ENCODE data around the gene PPP2R2D.
"Not testable (repeated sequence)": the region's sequence is repeated elsewhere in the genome, so short reads cannot be mapped to it uniquely, and the experiment has no call there.

The PPP2R2D gene

DNA sequence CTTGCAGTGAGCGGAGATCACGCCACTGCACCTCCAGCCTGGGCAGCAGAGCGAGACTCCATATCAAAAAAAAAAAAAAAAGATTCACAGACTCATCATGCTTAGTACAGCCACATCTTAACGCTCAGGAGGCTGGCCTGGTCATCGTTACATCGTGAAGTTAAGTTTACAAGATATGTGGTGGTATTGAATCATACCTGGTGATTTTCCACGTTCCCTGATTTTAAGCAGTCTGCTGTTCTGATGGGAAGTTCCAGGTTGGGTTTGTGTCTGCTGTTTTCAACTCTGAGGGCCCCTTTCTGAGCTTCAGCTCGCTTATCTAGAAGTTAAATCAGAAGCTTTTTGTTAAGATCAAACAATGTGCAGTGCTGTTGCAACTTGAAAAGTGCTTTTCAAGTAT, 6.9 kb downstream of the PPP2R2D start:
- DNase-seq (ENCODE audit: low read depth in 2 of 2): no peak

DNA sequence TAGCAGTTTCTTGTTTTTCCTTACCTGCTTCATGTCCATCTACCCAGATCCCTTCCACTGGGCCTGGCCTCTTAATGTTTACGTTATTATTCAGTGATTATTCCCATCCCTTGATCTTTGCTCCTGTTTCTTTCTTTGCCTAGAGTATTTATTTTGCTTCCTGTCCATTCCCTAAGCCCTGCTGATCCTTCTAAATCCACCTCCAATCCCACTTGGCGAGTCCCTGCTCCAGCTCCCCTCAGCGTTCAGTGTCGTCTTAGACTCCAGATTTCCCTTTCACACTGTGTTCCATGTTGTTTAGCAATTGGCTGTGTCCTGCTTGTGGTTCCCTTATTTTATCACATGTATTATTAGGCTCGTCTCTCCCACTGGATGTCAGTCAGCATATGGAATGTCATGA, 7.3 kb downstream of the PPP2R2D start:
- DNase-seq (ENCODE audit: low read depth in 2 of 2): no peak

DNA sequence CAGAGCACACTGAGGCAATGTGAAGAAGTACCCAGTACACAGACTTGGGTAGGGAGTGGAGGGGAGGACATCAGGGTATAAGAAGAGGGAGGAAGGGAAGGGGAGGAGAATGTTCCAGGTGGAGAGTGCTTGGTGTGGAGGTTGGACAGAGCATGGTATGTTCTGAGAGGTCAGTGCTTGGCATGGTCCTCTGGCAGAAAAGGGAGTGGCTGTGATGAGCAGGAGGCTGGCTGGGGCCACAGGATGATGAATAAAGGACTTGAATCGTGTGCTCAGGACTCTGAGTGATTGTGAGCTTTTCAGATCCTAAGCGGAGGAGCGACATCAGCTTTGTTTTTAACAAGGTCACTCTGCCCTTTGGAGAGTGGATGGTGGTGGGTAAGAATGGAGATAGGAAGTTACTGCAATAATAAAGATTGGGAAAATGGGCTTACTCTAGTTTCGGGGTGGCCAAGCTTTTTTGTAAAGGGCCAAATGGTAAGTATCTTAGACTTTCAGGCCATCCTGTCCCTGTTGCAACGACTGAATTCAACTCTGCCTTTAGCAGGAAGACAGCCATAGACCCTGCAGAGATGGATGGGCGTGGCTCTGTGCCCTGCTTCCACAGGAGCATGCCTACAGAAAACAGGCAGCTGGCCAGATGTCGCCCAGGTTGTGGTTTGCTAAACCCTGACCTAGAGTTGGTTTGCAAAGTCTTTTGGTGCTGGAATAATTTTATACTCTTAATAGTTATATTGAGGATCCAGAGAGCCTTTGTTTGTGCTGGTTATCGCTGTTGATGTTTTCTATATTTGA, 8.4 kb downstream of the PPP2R2D start:
- no peak for DNase-seq (ENCODE audit: low read depth in 2 of 2)

DNA sequence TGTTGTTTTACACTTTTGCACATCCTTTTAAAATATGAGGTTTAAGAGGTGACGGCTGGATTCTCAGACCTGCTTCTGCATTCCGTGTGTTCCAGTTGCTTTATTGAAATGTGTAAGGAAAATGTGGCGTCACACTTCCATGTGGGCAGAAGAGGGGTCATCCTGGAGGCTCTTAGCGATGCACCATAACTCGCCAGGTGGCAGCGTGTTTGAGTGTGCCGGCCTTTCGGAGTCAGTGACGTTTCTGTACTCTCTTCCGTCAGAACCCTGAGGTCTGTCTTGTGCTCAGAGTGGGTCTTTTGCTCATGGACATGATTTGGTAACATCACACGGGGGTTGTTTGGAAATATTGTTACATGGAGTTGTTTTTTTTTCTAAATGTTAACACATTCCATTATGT, 9.1 kb downstream of the PPP2R2D start:
- DNase-seq (ENCODE audit: low read depth in 2 of 2): no peak

DNA sequence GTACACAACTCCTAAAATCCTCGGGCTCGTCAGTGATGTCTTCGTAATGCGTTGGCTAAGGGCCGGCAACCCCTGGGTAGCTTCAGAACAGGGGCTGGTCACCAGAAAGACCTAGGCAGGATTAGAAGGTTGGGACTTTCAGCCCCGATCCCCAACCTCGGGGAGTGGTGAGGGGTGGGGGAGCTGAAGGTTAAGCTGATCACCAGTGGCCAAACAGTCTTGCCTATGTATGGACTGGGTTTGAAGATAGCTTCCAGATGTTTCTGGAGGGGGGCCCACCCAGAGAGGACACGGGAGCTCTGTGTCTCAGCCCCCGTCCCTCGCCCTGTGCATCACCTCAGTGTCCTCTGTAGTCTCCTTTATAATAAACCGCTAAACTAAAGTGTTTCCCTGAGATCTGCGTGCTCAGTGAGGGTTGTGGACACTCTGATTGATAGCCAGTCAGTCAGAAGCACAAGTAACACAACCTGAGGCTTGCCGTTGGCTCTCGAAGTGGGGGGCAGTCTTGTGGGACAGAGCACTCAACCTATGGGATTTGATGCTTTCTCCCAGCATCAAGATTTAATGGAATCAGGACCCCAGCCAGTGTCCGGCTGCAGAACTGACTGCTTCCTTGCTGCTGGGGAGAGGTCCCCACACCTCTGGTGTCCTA, 10.0 kb downstream of the PPP2R2D start:
- DNase-seq (ENCODE audit: low read depth in 2 of 2): no peak

DNA sequence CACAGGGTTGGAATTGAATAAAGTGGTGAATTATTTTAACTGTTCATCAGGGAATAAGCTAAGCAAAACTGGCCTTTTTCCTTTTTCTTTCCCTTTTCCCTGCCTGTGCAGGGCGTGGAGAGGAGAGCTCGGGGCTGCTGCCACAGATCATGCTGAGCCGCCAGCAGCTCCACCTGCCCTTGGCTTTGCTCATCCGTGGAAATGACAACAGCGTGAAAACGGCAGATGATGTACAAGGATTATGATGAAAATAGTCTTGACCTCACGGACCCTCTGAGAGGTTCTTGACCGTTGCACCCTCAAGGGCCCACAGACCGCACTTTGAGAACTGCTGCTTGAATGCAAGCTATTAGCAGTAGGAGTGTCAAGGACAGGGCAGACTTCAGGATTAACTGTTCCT, 10.6 kb downstream of the PPP2R2D start:
- DNase-seq (ENCODE audit: low read depth in 2 of 2): no peak

DNA sequence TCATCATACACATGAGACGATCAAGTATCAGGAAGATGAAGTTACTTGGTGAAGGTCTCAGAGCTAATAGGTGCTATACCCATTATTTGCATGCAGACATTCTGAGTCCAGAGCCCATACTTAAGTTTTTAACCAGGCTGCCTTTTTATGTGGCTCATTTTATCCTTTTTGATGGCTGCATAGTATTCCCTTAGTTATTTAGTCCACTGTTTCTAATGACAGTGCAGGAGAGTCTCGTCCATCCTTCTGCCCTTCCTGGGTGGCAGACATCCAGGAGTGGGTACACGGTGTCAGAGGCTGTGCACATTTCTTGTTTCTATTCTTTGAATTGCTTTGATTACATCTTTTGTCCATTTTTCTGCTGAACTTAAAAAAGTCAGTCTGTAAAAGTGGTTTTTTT, 11.8 kb downstream of the PPP2R2D start:
- DNase-seq (ENCODE audit: low read depth in 2 of 2): no peak

DNA sequence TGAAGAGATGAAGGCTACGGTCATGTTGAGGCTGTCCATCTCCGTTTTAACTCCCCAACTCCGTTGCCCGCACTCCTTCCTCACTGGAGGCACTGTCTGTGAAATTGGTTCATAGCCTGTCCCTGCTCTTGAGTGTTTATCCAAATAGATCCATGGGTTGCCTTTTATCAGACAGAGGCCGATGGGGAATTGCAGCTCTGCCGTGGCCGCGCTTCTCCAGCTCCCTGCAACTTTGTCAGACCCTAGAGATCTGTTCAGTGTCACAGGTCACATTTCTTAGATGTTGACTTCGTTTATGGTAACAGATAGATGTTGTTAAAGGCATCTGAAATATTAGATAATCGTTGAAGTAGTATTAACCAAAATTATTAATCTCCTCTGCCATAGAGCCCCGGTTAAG, 14.7 kb downstream of the PPP2R2D start:
- DNase-seq (ENCODE audit: low read depth in 2 of 2): no peak

DNA sequence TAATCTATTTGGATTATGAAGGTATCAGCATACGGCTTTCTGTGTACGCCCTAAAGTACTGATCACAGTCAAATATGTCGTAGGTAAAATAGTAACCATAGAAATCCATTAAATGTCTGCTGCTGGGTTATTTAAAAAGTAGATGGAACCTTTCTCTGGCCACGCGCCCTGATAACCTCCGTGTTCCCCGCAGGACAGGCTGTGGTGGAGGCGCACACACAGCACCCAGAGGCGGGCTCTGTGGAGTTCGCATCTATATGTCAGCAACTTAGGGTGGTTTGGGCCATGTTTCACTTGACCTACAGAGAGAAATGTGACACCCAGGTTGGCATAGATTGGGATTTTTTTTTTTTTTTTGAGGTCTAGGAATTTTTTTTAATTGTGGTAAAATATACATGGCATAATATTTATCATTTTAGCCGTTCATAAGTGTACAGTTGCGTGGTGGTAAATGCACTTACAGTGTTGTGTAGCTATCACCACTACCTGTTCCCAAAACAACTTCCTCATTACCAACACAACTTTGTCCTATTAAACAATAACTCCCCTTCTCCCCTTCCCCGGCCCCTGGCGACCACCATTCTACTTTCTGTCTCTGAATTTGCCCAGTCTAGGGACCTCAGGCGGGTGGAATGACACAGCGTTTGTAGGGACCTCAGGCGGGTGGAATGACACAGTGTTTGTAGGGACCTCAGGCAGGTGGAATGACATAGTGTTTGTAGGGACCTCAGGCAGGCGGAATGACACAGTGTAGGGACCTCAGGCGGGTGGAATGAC, 15.4 kb downstream of the PPP2R2D start:
- no peak for DNase-seq (ENCODE audit: low read depth in 2 of 2)

DNA sequence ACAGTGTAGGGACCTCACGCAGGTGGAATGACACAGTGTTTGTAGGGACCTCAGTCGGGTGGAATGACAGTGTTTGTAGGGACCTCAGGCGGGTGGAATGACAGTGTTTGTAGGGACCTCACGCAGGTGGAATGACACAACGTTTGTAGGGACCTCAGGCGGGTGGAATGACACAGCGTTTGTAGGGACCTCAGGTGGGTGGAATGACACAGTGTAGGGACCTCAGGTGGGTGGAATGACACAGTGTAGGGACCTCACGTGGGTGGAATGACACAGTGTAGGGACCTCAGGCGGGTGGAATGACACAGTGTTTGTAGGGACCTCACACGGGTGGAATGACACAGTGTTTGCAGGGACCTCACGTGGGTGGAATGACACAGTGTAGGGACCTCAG, 16.0 kb downstream of the PPP2R2D start:
- DNase-seq (ENCODE audit: low read depth in 2 of 2): not testable (repeated sequence)

DNA sequence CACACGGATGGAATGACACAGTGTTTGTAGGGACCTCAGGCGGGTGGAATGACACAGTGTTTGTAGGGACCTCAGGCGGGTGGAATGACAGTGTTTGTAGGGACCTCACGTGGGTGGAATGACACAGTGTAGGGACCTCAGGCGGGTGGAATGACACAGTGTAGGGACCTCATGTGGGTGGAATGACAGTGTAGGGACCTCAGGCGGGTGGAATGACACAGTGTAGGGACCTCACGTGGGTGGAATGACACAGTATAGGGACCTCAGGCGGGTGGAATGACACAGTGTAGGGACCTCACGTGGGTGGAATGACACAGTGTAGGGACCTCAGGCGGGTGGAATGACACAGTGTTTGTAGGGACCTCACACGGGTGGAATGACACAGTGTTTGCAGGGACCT, 16.7 kb downstream of the PPP2R2D start:
- DNase-seq (ENCODE audit: low read depth in 2 of 2): not testable (repeated sequence)

DNA sequence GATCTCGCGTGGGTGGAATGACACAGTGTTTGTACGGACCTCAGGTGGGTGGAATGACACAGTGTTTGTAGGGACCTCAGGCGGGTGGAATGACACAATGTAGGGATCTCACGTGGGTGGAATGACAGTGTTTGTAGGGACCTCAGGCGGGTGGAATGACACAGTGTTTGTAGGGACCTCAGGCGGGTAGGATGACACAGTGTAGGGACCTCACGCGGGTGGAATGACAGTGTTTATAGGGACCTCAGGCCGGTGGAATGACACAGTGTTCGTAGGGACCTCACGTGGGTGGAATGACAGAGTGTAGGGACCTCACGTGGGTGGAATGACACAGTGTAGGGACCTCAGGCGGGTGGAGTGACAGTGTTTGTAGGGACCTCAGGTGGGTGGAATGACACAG, 18.7 kb downstream of the PPP2R2D start:
- not testable (repeated sequence) for DNase-seq (ENCODE audit: low read depth in 2 of 2)

DNA sequence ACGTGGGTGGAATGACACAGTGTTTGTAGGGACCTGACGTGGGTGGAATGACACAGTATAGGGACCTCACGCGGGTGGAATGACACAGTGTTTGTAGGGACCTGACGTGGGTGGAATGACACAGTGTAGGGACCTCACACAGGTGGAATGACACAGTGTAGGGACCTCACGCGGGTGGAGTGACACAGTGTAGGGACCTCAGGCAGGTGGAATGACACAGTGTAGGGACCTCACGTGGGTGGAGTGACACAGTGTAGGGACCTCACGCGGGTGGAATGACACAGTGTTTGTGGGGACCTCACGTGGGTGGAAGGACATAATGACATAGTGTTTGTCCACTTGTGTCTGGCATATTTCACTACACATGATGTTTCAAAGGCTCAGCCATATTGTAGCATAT, 19.3 kb downstream of the PPP2R2D start:
- no peak for DNase-seq (ENCODE audit: low read depth in 2 of 2)

DNA sequence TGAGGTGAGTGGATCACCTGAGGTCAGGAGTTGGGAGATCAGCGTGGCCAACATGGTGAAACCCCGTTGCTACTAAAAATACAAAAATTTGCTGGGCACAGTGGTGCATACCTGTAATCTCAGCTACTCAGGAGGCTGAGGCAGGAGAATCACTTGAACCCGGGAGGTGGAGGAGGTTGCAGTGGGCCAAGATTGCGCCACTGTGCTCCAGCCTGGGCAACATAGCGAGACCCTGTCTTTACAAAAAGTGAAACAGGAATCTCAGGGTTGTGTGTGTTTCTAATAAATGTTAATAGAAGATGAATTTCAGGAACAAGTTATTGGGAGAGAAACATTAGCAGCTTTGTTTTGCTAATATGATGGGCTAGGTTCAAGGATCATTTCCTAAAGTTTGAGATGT, 19.9 kb downstream of the PPP2R2D start:
- no peak for DNase-seq (ENCODE audit: low read depth in 2 of 2)

DNA sequence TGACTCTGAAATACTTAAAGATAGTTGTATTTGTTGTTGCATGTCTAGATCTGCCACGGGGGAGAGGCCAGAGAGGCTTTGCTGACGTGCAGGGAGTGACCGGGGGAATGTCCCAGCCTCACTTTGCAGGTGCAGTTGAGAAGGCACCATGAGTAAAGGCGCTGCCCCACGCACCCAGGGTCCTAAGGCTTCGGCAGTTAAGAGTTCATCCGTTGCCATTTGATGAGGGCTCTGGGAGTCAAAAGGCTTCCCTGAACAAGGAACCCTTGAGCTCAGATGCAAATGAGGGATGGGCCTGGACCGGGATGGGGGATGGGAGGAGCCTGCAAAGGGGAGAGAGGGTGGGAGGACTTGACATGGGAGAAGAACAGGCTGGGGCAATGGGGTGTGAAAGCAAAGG, 20.4 kb downstream of the PPP2R2D start:
- DNase-seq (ENCODE audit: low read depth in 2 of 2): no peak

DNA sequence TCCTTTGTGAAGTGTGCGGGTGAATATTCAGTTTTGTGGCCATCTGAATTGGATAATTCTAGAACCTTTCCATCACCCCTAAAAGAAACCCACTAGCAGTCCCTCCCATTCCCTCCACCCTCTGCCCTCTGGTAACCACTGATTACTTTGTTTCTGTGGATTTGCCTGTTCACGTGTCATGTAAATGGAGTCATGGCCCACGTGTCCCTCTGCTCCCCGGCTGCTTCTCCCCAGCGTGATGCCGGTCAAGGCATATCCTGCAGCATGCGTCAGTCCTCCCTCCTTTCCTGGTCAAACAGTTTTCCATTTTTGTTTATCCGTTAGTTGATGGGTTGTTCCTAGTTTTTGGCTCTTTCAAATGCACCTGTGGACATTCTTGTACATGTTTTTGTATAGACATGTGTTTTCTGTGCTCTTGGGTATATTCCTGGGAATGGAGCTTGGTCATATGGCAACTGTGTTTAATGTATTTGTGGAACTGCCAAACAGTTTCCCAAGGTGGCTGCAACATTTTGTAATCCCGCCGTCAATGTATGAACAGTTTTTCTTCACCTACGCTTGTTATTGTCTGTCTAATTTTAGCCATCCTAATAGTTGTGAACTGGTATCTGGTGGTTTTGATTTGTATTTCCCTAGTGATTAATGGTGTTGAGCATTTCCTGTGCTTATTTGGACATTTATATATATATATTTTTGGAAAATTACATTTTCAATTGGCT, 22.4 kb downstream of the PPP2R2D start:
- no peak for DNase-seq (ENCODE audit: low read depth in 2 of 2)

DNA sequence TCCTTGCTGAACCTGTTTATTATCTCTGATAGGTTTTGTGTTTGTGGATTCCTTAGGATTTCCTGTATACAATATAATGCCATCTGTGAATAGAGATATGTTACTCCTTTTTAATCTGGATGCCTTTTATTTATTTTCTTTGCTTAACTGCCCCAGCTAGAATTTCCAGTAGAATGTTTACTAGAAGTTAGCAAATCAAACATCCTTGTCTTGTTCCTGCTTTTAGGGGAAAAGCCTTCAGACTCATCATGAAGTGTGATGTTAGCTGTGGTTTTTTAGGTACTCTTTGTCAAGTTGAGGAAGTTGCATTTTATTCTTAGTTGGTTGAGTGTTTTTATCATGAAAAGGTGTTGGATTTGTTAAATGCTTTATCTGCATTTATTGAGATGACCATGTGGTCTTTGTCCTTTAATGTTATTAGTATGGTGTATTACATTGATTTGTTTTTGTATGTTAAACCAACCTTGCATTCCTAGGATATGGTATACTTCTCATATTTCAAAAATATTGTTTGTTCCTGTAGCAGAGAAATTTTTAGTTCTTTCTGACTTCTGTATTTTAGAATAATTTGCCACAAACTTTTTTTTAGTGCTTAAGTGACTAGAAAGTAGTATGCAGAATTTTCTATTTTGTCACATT, 24.3 kb downstream of the PPP2R2D start:
- no peak for DNase-seq (ENCODE audit: low read depth in 2 of 2)

DNA sequence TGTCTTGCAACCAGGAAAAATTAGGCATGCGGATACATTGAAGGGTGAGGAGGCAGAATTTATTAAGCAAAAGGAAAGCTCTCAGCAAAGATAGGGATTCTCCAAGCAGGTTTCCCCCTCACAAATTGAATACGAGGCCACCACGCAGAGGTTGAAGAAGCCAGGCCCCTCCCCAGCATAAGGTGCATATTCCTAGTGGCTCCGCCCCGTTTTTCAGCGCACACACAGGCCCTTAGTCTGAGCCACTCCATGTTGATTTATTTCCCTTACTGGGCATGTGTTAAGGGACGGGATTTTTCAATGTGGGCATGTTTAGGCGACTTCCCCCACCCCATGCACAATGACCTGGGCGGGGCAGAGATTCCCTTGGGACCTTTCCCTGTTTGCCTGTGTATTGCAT, 24.9 kb downstream of the PPP2R2D start:
- DNase-seq (ENCODE audit: low read depth in 2 of 2): no peak

DNA sequence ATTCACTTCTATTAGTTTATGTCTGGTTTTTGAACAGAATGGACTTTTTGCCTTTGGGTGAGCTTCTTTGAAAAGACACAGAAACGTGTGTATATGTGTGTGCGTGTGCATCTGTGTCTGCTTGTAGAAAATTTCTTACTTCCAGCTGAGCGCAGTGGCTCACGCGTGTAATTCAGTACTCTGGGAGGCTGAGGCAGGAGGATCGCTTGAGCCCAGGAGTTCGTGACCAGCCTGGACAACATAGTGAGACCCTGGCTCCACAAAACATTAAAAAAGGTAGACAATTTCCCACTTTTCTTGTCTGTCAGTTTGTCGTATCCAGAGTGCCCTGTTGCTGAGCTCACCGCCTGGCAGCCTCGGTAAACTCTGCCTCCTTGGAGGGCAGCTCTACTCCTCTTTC, 25.4 kb downstream of the PPP2R2D start:
- no peak for DNase-seq (ENCODE audit: low read depth in 2 of 2)

DNA sequence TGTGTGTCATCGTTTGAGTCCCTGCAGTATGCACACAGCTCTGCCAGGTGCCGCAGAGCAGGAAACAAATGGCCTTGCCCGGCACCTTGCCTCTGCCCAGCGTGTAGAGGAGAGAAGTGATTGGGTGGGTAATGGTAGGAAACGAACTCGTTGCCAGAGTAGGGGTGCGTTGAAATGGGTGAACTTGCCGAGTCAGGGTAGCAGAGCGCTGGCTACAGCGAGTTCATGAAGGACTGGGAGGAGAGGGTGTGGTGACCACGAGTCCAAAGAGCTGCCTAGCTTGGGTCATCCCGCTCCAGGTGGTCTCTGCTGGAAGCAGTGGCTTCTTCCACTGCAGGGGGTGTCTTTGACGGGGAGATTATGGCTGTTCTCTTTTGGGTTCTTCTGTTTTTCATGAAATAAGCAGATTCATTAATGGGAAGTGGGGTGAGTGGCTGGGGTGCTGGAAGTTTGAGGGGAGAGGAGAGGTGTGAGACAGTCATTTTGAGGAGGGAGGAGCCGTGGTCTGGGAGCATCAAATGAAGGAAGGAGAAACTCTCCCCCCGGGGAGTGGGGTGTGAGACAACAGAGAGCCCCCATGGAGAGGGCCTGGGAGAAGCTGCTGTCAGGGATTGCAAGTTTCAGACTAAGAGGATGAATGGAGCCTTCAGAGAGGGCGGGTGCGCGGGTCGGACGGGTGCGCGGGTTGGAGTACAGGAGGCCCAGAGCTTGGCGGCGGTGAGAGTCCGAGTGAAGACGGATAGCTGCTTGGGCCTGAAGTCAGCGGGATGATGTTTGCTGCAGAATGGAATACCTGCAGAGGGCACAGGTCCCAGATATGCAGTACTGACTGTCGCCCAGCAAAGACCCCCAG, 26.2 kb downstream of the PPP2R2D start:
- no peak for DNase-seq (ENCODE audit: low read depth in 2 of 2)
